HepG2 (cell line): Measurements from ENCODE around the gene SALL4. TPM values are rescaled to one million over a fixed set of nuclear protein-coding genes. Genes with fewer than 3 reads are reported as not detected.
A peak's percentile ranks its signal among the peaks of the same experiment; 100 is the strongest.

Experiments
- CHD4 ChIP-seq: fragments of 200-600 bp; sonication (generic); IDR thresholded peaks from 2 replicates; pipeline ENCODE4 v1.7.0; 2017; ENCODE audit warnings: mild to moderate bottlenecking, low read length, borderline replicate concordance
- DPF2 ChIP-seq: sonication (generic); formaldehyde crosslinking; IDR thresholded peaks from 2 replicates; pipeline ENCODE4 v1.4.0; 2020; ENCODE audit warnings: mild to moderate bottlenecking, low read depth, missing genetic modification reagents, borderline replicate concordance
- ELF4 ChIP-seq: sonication (generic); formaldehyde crosslinking; IDR thresholded peaks from 2 replicates; pipeline ENCODE4 v1.5.0; 2020; ENCODE audit warnings: missing genetic modification reagents, mild to moderate bottlenecking, moderate library complexity, borderline replicate concordance
- FOXK1 ChIP-seq: sonication (generic); formaldehyde crosslinking; IDR thresholded peaks from 2 replicates; pipeline ENCODE4 v1.4.0; 2020; ENCODE audit warnings: low read depth, missing genetic modification reagents, borderline replicate concordance
- FUBP1 ChIP-seq: sonication (generic); formaldehyde crosslinking; IDR thresholded peaks from 2 replicates; pipeline ENCODE4 v1.5.1; 2020; ENCODE audit warnings: missing genetic modification reagents, mild to moderate bottlenecking, borderline replicate concordance
- GATA4 ChIP-seq: sonication (generic); IDR thresholded peaks from 2 replicates; pipeline ENCODE4 v1.6.1; 2016; ENCODE audit warnings: antibody characterized with exemption, low read depth, borderline replicate concordance
- GLI4 ChIP-seq: sonication (generic); formaldehyde crosslinking; IDR thresholded peaks from 2 replicates; pipeline ENCODE4 v1.5.1; 2020; ENCODE audit warnings: missing genetic modification reagents, mild to moderate bottlenecking, moderate library complexity, borderline replicate concordance
- HDAC2 ChIP-seq: sonication (generic); formaldehyde crosslinking; IDR thresholded peaks from 2 replicates; pipeline ENCODE4 v1.4.0; 2020; ENCODE audit warnings: missing genetic modification reagents
- HIVEP1 ChIP-seq: sonication (generic); formaldehyde crosslinking; IDR thresholded peaks from 2 replicates; pipeline ENCODE4 v1.4.0; 2020; ENCODE audit warnings: mild to moderate bottlenecking, missing genetic modification reagents
- HNF4A ChIP-seq: sonication (generic); formaldehyde crosslinking; IDR thresholded peaks from 2 replicates; pipeline ENCODE4 v1.4.0; 2020; ENCODE audit warnings: missing genetic modification reagents
- JDP2 ChIP-seq: sonication (generic); formaldehyde crosslinking; IDR thresholded peaks from 2 replicates; pipeline ENCODE4 v1.8.1; 2022; ENCODE audit warnings: missing genetic modification reagents, borderline replicate concordance
- ONECUT2 ChIP-seq: sonication (generic); formaldehyde crosslinking; IDR thresholded peaks from 2 replicates; pipeline ENCODE4 v1.4.0; 2020; ENCODE audit warnings: missing genetic modification reagents
- POLR2AphosphoS5 ChIP-seq: IDR thresholded peaks from 2 replicates; pipeline ENCODE4 v1.6.1; 2012; ENCODE audit warnings: low read depth, low read length
- SALL1 ChIP-seq: sonication (generic); formaldehyde crosslinking; IDR thresholded peaks from 2 replicates; pipeline ENCODE4 v1.8.0; 2022; ENCODE audit warnings: mild to moderate bottlenecking, missing genetic modification reagents
- SP5 ChIP-seq: IDR thresholded peaks from 2 replicates; pipeline ENCODE4 v1.6.1; 2016; ENCODE audit warnings: low read depth, borderline replicate concordance
- YEATS4 ChIP-seq: sonication (generic); formaldehyde crosslinking; IDR thresholded peaks from 2 replicates; pipeline ENCODE4 v1.4.0; 2020; ENCODE audit warnings: missing genetic modification reagents, borderline replicate concordance
- ZNF263 ChIP-seq: sonication (generic); formaldehyde crosslinking; IDR thresholded peaks from 2 replicates; pipeline ENCODE4 v1.4.0; 2020; ENCODE audit warnings: missing genetic modification reagents
- ZNF335 ChIP-seq: sonication (generic); formaldehyde crosslinking; IDR thresholded peaks from 2 replicates; pipeline ENCODE4 v1.4.0; 2020; ENCODE audit warnings: missing genetic modification reagents
- ZSCAN31 ChIP-seq: sonication (generic); formaldehyde crosslinking; IDR thresholded peaks from 2 replicates; pipeline ENCODE4 v1.5.0; 2020; ENCODE audit warnings: low read depth, mild to moderate bottlenecking, missing genetic modification reagents
- ZSCAN9 ChIP-seq: IDR thresholded peaks from 2 replicates; pipeline ENCODE4 v1.6.1; 2016; ENCODE audit warnings: borderline replicate concordance
- polyA plus RNA-seq, 8 experiments: library from polyadenylated mRNA; depleted of rRNA in 3 of 8; stranded (reverse) in 7 of 8; unstranded in 1 of 8; fragments of >200 nt; fragmentation: Illumina TruSeq in 4 of 8; extraction: Trizol in 4 of 8; gene quantifications; 2 replicates each; pipeline versions ENCODE4 v1.2.1 to v1.2.3, GENCODE V29; 2011 to 2016; ENCODE audit warnings: low read depth in 4 of 8, missing spikeins in 1 of 8, mixed read lengths in 1 of 8; ENCODE audit not compliant: insufficient read depth in 1 of 8
- total RNA-seq, 5 experiments: library from RNA; depleted of rRNA; stranded (reverse); fragments of >200 nt; fragmentation: Illumina TruSeq; extraction: Trizol; gene quantifications; 2 replicates each; pipeline ENCODE4 v1.2.3, GENCODE V29; 2016; ENCODE audit warnings: low read depth in 1 of 5
- TF ChIP-seq, protein P1 (sequence below): sonication (generic); formaldehyde crosslinking; IDR thresholded peaks from 2 replicates; pipeline ENCODE4 v1.4.0; 2020; ENCODE audit warnings: mild to moderate bottlenecking, missing genetic modification reagents
- TF ChIP-seq, protein P2 (sequence below): sonication (generic); formaldehyde crosslinking; IDR thresholded peaks from 2 replicates; pipeline ENCODE4 v1.5.0; 2020; ENCODE audit warnings: mild to moderate bottlenecking, low read depth, missing genetic modification reagents, borderline replicate concordance
- TF ChIP-seq, protein P3 (sequence below): sonication (generic); formaldehyde crosslinking; conservative IDR thresholded peaks from 2 replicates; pipeline ENCODE4 v1.5.0; 2020; ENCODE audit warnings: missing genetic modification reagents

SALL4 gene
- total and polyA plus RNA-seq, 2 of the 13 experiments (the other 11 are each of a cell fraction or from before 2014, with no cell fraction given) = 0.33 to 1.8 TPM

GRCh38 chr20:51735728-51736600, 66.4 kb downstream of the SALL4 start (continued):
- TF ChIP-seq ELF4 (CRISPR knock-in tag) = 0 out of 2 replicates have a peak, but pooled peaks have one; percentile 48
- no peak for TF ChIP-seq JDP2 (CRISPR knock-in tag)
- TF ChIP-seq YEATS4 (CRISPR knock-in tag) = no peak
- peak; percentile 58; the same call in 1 of the 2 replicates for TF ChIP-seq HNF4A (CRISPR knock-in tag)
- 0 out of 2 replicates have a peak, but pooled peaks have one; percentile 32 for TF ChIP-seq SP5 (CRISPR knock-in tag)
- no peak for TF ChIP-seq ZSCAN9 (CRISPR knock-in tag)
- TF ChIP-seq HDAC2 (CRISPR knock-in tag) = peak; percentile 57
- TF ChIP-seq FOXK1 (CRISPR knock-in tag) = peak; percentile 34; the same call in 1 of the 2 replicates
- TF ChIP-seq, protein P1, sequence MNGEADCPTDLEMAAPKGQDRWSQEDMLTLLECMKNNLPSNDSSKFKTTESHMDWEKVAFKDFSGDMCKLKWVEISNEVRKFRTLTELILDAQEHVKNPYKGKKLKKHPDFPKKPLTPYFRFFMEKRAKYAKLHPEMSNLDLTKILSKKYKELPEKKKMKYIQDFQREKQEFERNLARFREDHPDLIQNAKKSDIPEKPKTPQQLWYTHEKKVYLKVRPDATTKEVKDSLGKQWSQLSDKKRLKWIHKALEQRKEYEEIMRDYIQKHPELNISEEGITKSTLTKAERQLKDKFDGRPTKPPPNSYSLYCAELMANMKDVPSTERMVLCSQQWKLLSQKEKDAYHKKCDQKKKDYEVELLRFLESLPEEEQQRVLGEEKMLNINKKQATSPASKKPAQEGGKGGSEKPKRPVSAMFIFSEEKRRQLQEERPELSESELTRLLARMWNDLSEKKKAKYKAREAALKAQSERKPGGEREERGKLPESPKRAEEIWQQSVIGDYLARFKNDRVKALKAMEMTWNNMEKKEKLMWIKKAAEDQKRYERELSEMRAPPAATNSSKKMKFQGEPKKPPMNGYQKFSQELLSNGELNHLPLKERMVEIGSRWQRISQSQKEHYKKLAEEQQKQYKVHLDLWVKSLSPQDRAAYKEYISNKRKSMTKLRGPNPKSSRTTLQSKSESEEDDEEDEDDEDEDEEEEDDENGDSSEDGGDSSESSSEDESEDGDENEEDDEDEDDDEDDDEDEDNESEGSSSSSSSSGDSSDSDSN (CRISPR knock-in tag) = no peak
- TF ChIP-seq CHD4 = no peak
- TF ChIP-seq DPF2 = peak; percentile 62; the same call in 1 of the 2 replicates
- TF ChIP-seq, protein P2, sequence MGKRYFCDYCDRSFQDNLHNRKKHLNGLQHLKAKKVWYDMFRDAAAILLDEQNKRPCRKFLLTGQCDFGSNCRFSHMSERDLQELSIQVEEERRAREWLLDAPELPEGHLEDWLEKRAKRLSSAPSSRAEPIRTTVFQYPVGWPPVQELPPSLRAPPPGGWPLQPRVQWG (CRISPR knock-in tag) = no peak
- TF ChIP-seq, protein P3, sequence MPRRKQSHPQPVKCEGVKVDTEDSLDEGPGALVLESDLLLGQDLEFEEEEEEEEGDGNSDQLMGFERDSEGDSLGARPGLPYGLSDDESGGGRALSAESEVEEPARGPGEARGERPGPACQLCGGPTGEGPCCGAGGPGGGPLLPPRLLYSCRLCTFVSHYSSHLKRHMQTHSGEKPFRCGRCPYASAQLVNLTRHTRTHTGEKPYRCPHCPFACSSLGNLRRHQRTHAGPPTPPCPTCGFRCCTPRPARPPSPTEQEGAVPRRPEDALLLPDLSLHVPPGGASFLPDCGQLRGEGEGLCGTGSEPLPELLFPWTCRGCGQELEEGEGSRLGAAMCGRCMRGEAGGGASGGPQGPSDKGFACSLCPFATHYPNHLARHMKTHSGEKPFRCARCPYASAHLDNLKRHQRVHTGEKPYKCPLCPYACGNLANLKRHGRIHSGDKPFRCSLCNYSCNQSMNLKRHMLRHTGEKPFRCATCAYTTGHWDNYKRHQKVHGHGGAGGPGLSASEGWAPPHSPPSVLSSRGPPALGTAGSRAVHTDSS = no peak
- peak; percentile 57; the same call in 1 of the 2 replicates for TF ChIP-seq ZSCAN31 (CRISPR knock-in tag)
- TF ChIP-seq GLI4 = no peak
- peak; percentile 73 for TF ChIP-seq SALL1 (CRISPR knock-in tag)
- no peak for TF ChIP-seq ONECUT2 (CRISPR knock-in tag)
- TF ChIP-seq ZNF263 (CRISPR knock-in tag) = no peak
- no peak for TF ChIP-seq ZNF335 (CRISPR knock-in tag)
- TF ChIP-seq GATA4 = no peak
- no peak for TF ChIP-seq FUBP1
- 0 out of 2 replicates have a peak, but pooled peaks have one; percentile 24 for TF ChIP-seq HIVEP1 (CRISPR knock-in tag)
- TF ChIP-seq POLR2AphosphoS5 = no peak
